T-cell (primary cell): ENCODE data around the gene EDNRA. TPM values are rescaled to one million over a fixed set of nuclear protein-coding genes. Genes with fewer than 3 reads are reported as not detected.

Source experiments
- ATAC-seq, 4 experiments: fragments of 200-7000 bp in 3 of 4; fragments of 150-1000 bp in 1 of 4; cut with Tn5 transposase; replicated peaks in 1 of 4; 1 replicate in 3 of 4; 2 replicates in 1 of 4; pipeline ENCODE4 v1.10.0; 2021; ENCODE audit warnings: moderate library complexity in 3 of 4, mild to moderate bottlenecking in 2 of 4, moderate number of reproducible peaks in 1 of 4
- CTCF ChIA-PET, 2 donors: fragments of 300-600 bp; sonication (Branson Sonifier 250); formaldehyde crosslinking; loops; one replicate each; lab custom pipeline; 2022; ENCODE audit warnings: antibody characterized with exemption in 2 of 2; lab: Charles Lee
- POLR2A ChIA-PET, 2 donors: fragments of 300-600 bp; sonication (Branson Sonifier 250); formaldehyde crosslinking; loops; one replicate each; lab custom pipeline; 2022; ENCODE audit warnings: antibody characterized with exemption in 2 of 2; lab: Charles Lee
- DNase-seq, 35 experiments: peaks; one replicate each; pipeline versions ENCODE4 v3.0.0 to v3.0.0-alpha.2; 2013 to 2023
- H3K27ac ChIP-seq: one replicate; pipeline ENCODE4 v1.5.1; 2013; ENCODE audit warnings: low read length
- H3K27me3 ChIP-seq, 2 experiments: replicated peaks in 1 of 2; 1 replicate in 1 of 2; 2 replicates in 1 of 2; pipeline versions ENCODE4 v1.6.1 to v1.7.0; 2013; ENCODE audit warnings: low read length in 1 of 2, mixed read lengths in 1 of 2; ENCODE audit not compliant: control insufficient read depth in 2 of 2, insufficient read depth in 2 of 2; ENCODE audit errors: extremely low read depth in 1 of 2
- H3K36me3 ChIP-seq, 2 donors: 1 replicate in 1 of 2; 2 replicates in 1 of 2; pipeline versions ENCODE4 v1.6.1 to v1.7.0; 2013; ENCODE audit warnings: low read length in 1 of 2; ENCODE audit not compliant: control insufficient read depth in 2 of 2, insufficient read depth in 1 of 2; ENCODE audit errors: extremely low read depth in 1 of 2
- H3K4me1 ChIP-seq, 2 experiments: 1 replicate in 1 of 2; 2 replicates in 1 of 2; pipeline versions ENCODE4 v1.6.1 to v1.7.0; 2013; ENCODE audit warnings: low read length in 2 of 2, mixed read lengths in 1 of 2; ENCODE audit not compliant: insufficient read depth in 2 of 2, control insufficient read depth in 1 of 2; ENCODE audit errors: extremely low read depth in 1 of 2
- H3K4me3 ChIP-seq, 2 donors: 1 replicate in 1 of 2; 2 replicates in 1 of 2; pipeline versions ENCODE4 v1.5.1 to v1.7.0; 2013; ENCODE audit warnings: mild to moderate bottlenecking in 2 of 2, low read length in 1 of 2, moderate library complexity in 1 of 2; ENCODE audit not compliant: control insufficient read depth in 1 of 2; ENCODE audit errors: extremely low read depth in 1 of 2
- H3K9me3 ChIP-seq: 2 replicates; pipeline ENCODE4 v1.7.0; 2013
- H3K27ac Mint-ChIP-seq, 2 donors: one replicate each; pipeline ENCODE4 v1.8.0; 2020 to 2021; ENCODE audit warnings: mild to moderate bottlenecking in 2 of 2, mixed read lengths in 2 of 2
- H3K27me3 Mint-ChIP-seq, 2 donors: one replicate each; pipeline ENCODE4 v1.8.0; 2021 to 2022; ENCODE audit warnings: mixed read lengths in 2 of 2
- H3K36me3 Mint-ChIP-seq: one replicate; pipeline ENCODE4 v1.8.0; 2021; ENCODE audit warnings: mixed read lengths
- H3K4me1 Mint-ChIP-seq, 3 donors: one replicate each; pipeline ENCODE4 v1.8.0; 2020 to 2022; ENCODE audit warnings: mixed read lengths in 3 of 3, mild to moderate bottlenecking in 1 of 3
- H3K4me3 Mint-ChIP-seq, 3 donors: one replicate each; pipeline ENCODE4 v1.8.0; 2020 to 2022; ENCODE audit warnings: mild to moderate bottlenecking in 3 of 3, mixed read lengths in 3 of 3, moderate library complexity in 3 of 3
- H3K9me3 Mint-ChIP-seq, 3 donors: one replicate each; pipeline ENCODE4 v1.8.0; 2020 to 2022; ENCODE audit warnings: mixed read lengths in 3 of 3
- WGBS: methylation state at CpG from one replicate; pipeline ENCODE4 v1.1.5; 2013; ENCODE audit warnings: missing lambda C conversion rate; ENCODE audit not compliant: insufficient coverage; 5-methylcytosine and 5-hydroxymethylcytosine counted together
- total RNA-seq, 35 experiments: library from RNA in 6 of 35; stranded (reverse) in 6 of 35; fragments of 120-200 nt in 1 of 35; gene quantifications; one replicate each; pipeline versions ENCODE4 v1.2.1 to v1.2.4 and lab custom pipeline; 2013 to 2026

Gene EDNRA
- total RNA-seq, 5 donors from 2014 or later (not counting 1 experiment from before 2014, with no cell fraction given): 0.06 to 0.29 TPM; not detected in 3

DNA sequence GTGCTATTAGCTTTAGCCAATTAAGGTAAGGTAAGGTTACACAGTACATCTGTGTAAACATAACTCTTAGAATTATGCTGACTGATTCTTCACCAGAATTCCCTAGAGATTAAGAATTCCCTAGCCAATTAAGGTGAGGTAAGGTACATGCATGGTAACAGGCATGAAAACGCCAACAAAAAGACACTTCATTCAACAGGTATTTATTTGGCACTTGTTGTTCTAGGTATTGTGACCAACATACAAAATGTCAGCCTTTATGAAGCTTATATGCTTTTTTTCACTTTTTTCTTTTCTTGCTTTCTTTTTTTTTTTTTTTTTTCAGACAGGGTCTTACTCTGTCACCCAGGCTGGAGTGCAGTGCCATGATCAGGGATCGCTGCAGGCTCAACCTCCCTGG is 47.2 kb downstream of the EDNRA start:
- no peaks in the 10 kb centered on the region for H3K9me3 ChIP-seq
- no peak for ATAC-seq
- no peak overlapping the region for H3K27ac ChIP-seq
- Mint-ChIP-seq H3K36me3 (no peaks in the 10 kb centered on the region), H3K9me3 (no peaks in the 10 kb centered on the region), H3K4me3 (no peak overlapping the region), H3K27me3 (peaks cover 9 to 18% of the 10 kb centered on the region in 2 donors), H3K27ac (no peak overlapping the region), H3K4me1 (no peaks in the 10 kb centered on the region)
- no peaks in the 10 kb centered on the region for H3K4me1 ChIP-seq
- H3K36me3 ChIP-seq: no peaks in the 10 kb centered on the region
- ChIA-PET POLR2A (interaction anchor here in 1 of 2 donors (0.6 kb wide), 1 partner anchor 21 kb away, joined by 5 read pairs; no protein-coding TSS in a partner anchor), CTCF (interaction anchor here in 1 of 2 donors (0.6 kb wide), 2 partner anchors 18 to 1636 kb away, joined by 3 to 4 read pairs; no protein-coding TSS in a partner anchor)
- H3K27me3 ChIP-seq: peaks cover 0 to 2% of the 10 kb centered on the region in 2 experiments
- DNase-seq: no peak
- H3K4me3 ChIP-seq: no peak overlapping the region
- no CpG with 5 or more reads among the region's 2 CpGs for WGBS

DNA sequence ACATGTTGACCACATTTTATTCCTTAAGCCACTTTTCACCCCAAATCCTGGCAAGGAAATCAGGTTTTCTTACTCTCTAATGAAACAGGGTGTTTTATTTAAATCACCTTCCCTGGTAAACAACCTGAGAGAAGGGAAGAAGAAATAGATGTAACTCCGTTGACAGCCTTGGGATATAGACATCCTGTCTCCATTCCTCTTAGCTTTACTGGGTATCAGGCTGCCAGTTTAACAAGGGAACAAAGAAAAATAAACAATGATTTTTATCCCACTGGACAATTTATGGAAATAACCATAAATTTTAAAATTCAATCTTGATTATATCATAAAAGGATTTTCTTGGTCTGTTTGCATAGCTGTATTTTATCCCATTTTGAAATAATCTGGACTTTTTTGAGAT is 49.2 kb downstream of the EDNRA start:
- Mint-ChIP-seq H3K9me3 (no peaks in the 10 kb centered on the region), H3K27me3 (peaks cover 12 to 16% of the 10 kb centered on the region in 2 donors), H3K27ac (no peak overlapping the region), H3K36me3 (no peaks in the 10 kb centered on the region), H3K4me3 (no peak overlapping the region), H3K4me1 (no peaks in the 10 kb centered on the region)
- H3K36me3 ChIP-seq: no peaks in the 10 kb centered on the region
- H3K27ac ChIP-seq: no peak overlapping the region
- ATAC-seq (no peak), DNase-seq (no peak)
- H3K9me3 ChIP-seq: no peaks in the 10 kb centered on the region
- POLR2A ChIA-PET: no interaction called here
- CTCF ChIA-PET: no interaction called here
- H3K4me3 ChIP-seq: no peak overlapping the region
- no CpG with 5 or more reads among the region's 1 CpG for WGBS
- H3K4me1 ChIP-seq: no peaks in the 10 kb centered on the region
- peaks cover 0 to 2% of the 10 kb centered on the region in 2 experiments for H3K27me3 ChIP-seq

DNA sequence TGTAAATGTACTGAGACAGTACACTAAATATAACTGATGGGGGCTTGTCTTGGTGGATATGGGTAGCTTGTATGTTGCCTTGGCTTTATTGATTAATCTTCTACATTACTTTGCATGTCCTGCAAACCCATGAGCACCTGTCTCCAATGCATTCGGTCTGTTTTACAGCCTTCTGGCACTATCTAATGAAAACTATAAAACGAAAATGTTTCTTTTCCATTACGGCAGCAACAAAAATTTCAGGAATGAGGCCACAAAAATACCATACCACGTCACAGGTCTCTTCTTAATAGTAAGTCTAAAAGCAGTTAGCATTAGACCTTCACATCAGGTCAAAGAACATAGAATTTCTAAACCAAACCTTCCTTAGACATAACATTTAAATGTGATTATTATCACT is 49.8 kb downstream of the EDNRA start:
- WGBS: 73% methylated on average over 2 of the region's 4 CpGs
- ATAC-seq (no peak), DNase-seq (no peak)
- Mint-ChIP-seq H3K27ac (no peak overlapping the region), H3K36me3 (no peaks in the 10 kb centered on the region), H3K4me1 (no peaks in the 10 kb centered on the region), H3K9me3 (no peaks in the 10 kb centered on the region), H3K27me3 (peaks cover 12 to 16% of the 10 kb centered on the region in 2 donors), H3K4me3 (no peak overlapping the region)
- H3K9me3 ChIP-seq: no peaks in the 10 kb centered on the region
- no peak overlapping the region for H3K27ac ChIP-seq
- no peaks in the 10 kb centered on the region for H3K4me1 ChIP-seq
- peaks cover 0 to 2% of the 10 kb centered on the region in 2 experiments for H3K27me3 ChIP-seq
- POLR2A ChIA-PET: no interaction called here
- H3K4me3 ChIP-seq: no peak overlapping the region
- CTCF ChIA-PET: interaction anchor here in 1 of 2 donors (0.6 kb wide), 1 partner anchor 175 kb away, joined by 3 read pairs; no protein-coding TSS in a partner anchor
- H3K36me3 ChIP-seq: no peaks in the 10 kb centered on the region

DNA sequence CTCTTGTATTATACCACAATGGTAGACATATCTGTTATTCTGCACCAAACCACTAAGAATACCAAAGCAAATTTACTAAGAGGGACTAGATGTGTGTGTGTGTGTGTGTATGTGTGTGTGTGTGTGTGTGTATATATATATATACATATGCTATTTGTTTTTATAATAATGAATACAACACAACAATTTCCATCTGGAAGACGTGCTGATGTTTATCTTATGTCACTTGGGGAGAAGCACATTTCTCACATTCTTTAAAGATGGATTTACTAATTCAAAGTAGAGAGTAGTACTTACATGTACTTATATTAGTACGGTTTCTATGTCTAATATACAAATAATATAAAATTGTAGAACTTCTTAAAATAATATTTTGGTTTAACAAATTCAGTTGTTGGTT is 52.0 kb downstream of the EDNRA start:
- no peak overlapping the region for H3K27ac Mint-ChIP-seq
- no peaks in the 10 kb centered on the region for H3K4me1 Mint-ChIP-seq
- DNase-seq (no peak), ATAC-seq (no peak)
- H3K4me1 ChIP-seq: no peaks in the 10 kb centered on the region
- peaks cover 16 to 18% of the 10 kb centered on the region in 2 donors for H3K27me3 Mint-ChIP-seq
- CTCF ChIA-PET: no interaction called here
- no peak overlapping the region for H3K4me3 ChIP-seq
- H3K9me3 Mint-ChIP-seq: no peaks in the 10 kb centered on the region
- no peak overlapping the region for H3K4me3 Mint-ChIP-seq
- H3K9me3 ChIP-seq: no peaks in the 10 kb centered on the region
- H3K36me3 ChIP-seq: no peaks in the 10 kb centered on the region
- H3K27ac ChIP-seq: no peak overlapping the region
- H3K36me3 Mint-ChIP-seq: no peaks in the 10 kb centered on the region
- H3K27me3 ChIP-seq: peaks cover 0 to 2% of the 10 kb centered on the region in 2 experiments
- WGBS: no CpG with 5 or more reads among the region's 2 CpGs
- POLR2A ChIA-PET: no interaction called here

DNA sequence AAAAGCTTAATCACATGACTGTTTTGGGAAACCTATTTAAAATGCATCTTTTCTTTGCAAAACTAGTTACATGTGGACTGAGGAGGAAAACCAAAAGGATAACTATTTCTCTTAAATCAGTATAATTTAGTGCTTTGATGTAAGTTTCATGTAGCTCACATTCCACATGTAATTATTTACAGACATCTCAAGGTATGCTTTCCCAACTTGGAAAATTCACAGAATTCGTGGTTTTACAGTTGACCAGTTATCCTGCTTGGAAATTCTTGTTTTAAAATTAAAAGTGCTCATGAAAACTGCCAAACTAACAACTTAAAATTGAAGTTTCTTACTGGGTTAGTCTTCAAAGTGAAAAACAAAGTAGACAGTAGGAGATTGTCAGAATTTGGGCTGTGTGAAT is 52.4 kb downstream of the EDNRA start:
- Mint-ChIP-seq H3K9me3 (no peaks in the 10 kb centered on the region), H3K27me3 (peaks cover 14 to 22% of the 10 kb centered on the region in 2 donors), H3K36me3 (no peaks in the 10 kb centered on the region), H3K4me1 (no peaks in the 10 kb centered on the region), H3K27ac (no peak overlapping the region), H3K4me3 (no peak overlapping the region)
- ChIA-PET CTCF (no interaction called here), POLR2A (interaction anchor here in 1 of 2 donors (0.5 kb wide), 1 partner anchor 8 kb away, joined by 3 read pairs; no protein-coding TSS in a partner anchor)
- H3K27me3 ChIP-seq: peaks cover 0 to 2% of the 10 kb centered on the region in 2 experiments
- no peaks in the 10 kb centered on the region for H3K9me3 ChIP-seq
- ATAC-seq (no peak), DNase-seq (no peak)
- no peak overlapping the region for H3K27ac ChIP-seq
- no peaks in the 10 kb centered on the region for H3K36me3 ChIP-seq
- H3K4me3 ChIP-seq: no peak overlapping the region
- no CpG with 5 or more reads among the region's 1 CpG for WGBS
- H3K4me1 ChIP-seq: no peaks in the 10 kb centered on the region

DNA sequence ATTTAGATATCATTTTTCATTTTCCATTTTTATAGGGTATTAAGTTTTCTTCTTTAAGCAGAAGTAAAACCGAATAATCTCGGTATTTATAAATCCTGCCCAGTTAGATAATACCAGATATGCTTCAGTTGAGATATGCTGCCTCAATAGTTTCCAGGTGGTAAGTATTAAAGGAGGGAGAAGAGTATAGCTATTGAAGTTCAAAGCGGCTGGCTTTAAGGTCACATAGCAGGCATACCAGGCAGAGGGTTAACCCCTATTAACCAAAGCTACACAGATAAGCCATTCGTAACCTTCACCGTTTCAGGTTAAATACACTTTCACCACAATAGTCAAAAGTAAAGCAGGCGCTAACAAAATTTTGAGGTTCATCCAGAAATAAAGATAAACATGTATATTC is 54.2 kb downstream of the EDNRA start:
- Histone ChIP-seq H3K4me1 (no peaks in the 10 kb centered on the region), H3K9me3 (no peaks in the 10 kb centered on the region), H3K27me3 (peaks cover 0 to 3% of the 10 kb centered on the region in 2 experiments), H3K36me3 (no peaks in the 10 kb centered on the region), H3K4me3 (no peak overlapping the region), H3K27ac (no peak overlapping the region)
- Mint-ChIP-seq H3K36me3 (no peaks in the 10 kb centered on the region), H3K27ac (no peak overlapping the region), H3K27me3 (peaks cover 16 to 23% of the 10 kb centered on the region in 2 donors), H3K4me1 (no peaks in the 10 kb centered on the region), H3K4me3 (no peak overlapping the region), H3K9me3 (no peaks in the 10 kb centered on the region)
- DNase-seq: no peak
- CTCF ChIA-PET: no interaction called here
- no peak for ATAC-seq
- POLR2A ChIA-PET: interaction anchor here in 1 of 2 donors (0.5 kb wide), 1 partner anchor 390 kb away, joined by 3 read pairs; no protein-coding TSS in a partner anchor
- WGBS: no CpG with 5 or more reads among the region's 6 CpGs
